Heart right ventricle (tissue), 16 donors: ENCODE results near the gene PIGA. TPM values are rescaled to one million over a fixed set of nuclear protein-coding genes. Genes with fewer than 3 reads are reported as not detected.

Experiments
- ATAC-seq, 8 donors: fragments of 200-7000 bp; cut with Tn5 transposase; one replicate each; pipeline ENCODE4 v1.9.1; 2020; ENCODE audit warnings: mild to moderate bottlenecking in 8 of 8, moderate library complexity in 8 of 8, moderate number of reproducible peaks in 1 of 8
- DNase-seq, 2 donors: peaks; one replicate each; pipeline ENCODE4 v3.0.0-alpha.2; 2020
- H3K27ac ChIP-seq, 10 donors: fragments of 200-600 bp; sonication (generic) in 2 of 10; one replicate each; pipeline versions ENCODE4 v1.5.0 to v1.8.0; 2020 to 2022; ENCODE audit warnings: mild to moderate bottlenecking in 3 of 10
- H3K27me3 ChIP-seq, 7 donors: fragments of 200-600 bp; one replicate each; pipeline ENCODE4 v1.8.0; 2021 to 2022; ENCODE audit warnings: mild to moderate bottlenecking in 2 of 7
- H3K36me3 ChIP-seq, 9 donors: fragments of 200-600 bp; sonication (generic) in 1 of 9; one replicate each; pipeline versions ENCODE4 v1.5.0 to v1.8.0; 2020 to 2022; ENCODE audit warnings: mild to moderate bottlenecking in 2 of 9
- H3K4me1 ChIP-seq, 9 donors: fragments of 200-600 bp; sonication (generic) in 1 of 9; one replicate each; pipeline versions ENCODE4 v1.5.0 to v1.8.0; 2020 to 2022; ENCODE audit warnings: mild to moderate bottlenecking in 4 of 9
- H3K4me3 ChIP-seq, 10 donors: fragments of 200-600 bp; sonication (generic) in 2 of 10; one replicate each; pipeline versions ENCODE4 v1.5.0 to v1.8.0; 2020 to 2022; ENCODE audit warnings: mild to moderate bottlenecking in 7 of 10, moderate library complexity in 2 of 10
- H3K9me3 ChIP-seq, 11 donors: fragments of 200-600 bp in 10 of 11; sonication (generic) in 2 of 11; one replicate each; pipeline versions ENCODE4 v1.5.0 to v1.8.0; 2013 to 2022; ENCODE audit warnings: mild to moderate bottlenecking in 2 of 11, control low read depth in 1 of 11, moderate library complexity in 1 of 11
- WGBS, 2 donors: extraction: QIAGEN DNeasy Blood & Tissue Kit; methylation state at CpG; one replicate each; pipeline ENCODE4 v1.1.7; 2013; ENCODE audit warnings: inconsistent platforms in 1 of 2; 5-methylcytosine and 5-hydroxymethylcytosine counted together
- intact Hi-C, 10 donors: fragments of 100-400 bp; cut with DNase I; formaldehyde crosslinking; loops; one replicate each; pipeline versions ENCODE4 v1.11.1 to v1.14.2; 2022
- long read RNA-seq, 3 donors: library from polyadenylated mRNA; unstranded; transcript quantifications; one replicate each; pipeline ENCODE4 v2.0.0, GENCODE V29; 2020 to 2021
- polyA plus RNA-seq, 2 donors: library from polyadenylated mRNA; stranded (reverse); fragments of 200-250 nt; gene quantifications; one replicate each; pipeline ENCODE4 v1.2.3, GENCODE V29; 2013
- total RNA-seq, 10 donors: library from RNA; stranded (reverse); fragmentation: NEBNext Ultra II Directional in 3 of 10; extraction: Animal tissue kit (Norgen Biotek cat#: 25700) in 3 of 10; gene quantifications; one replicate each; pipeline versions ENCODE4 v1.2.1 to v1.2.4, GENCODE V29; 2021 to 2023
- TF ChIP-seq, protein P1 (sequence below), 9 donors: fragments of 200-600 bp; sonication (generic) in 2 of 9; IDR thresholded peaks; one replicate each; pipeline versions ENCODE4 v1.5.0 to v1.8.0; 2021 to 2022; ENCODE audit warnings: antibody characterized with exemption in 9 of 9, mild to moderate bottlenecking in 5 of 9, moderate library complexity in 1 of 9
- donor health status: Arrhythmogenic right ventricular cardiomyopathy.
- donor health status: ischemic (EF 13 %, LVEDD 7.1; RV severe dilation, severe dysfunction).
- donor health status: healthy with polysubstance abuse.
- donor health status: DM: no; HTN: yes; CAD: no.
- donor health status: DM: no; HTN: no; CAD: no.
- donor health status: ischemic (EF 25% LVEDD 6.9; RV normal size, moderate dysfunction).
- donor health status: ischemic (EF 25% LVEDD 5.7; RV mildly dilated, moderate dysfunction).
- donor health status: healthy.
- donor health status: DM: yes; HTN: yes; CAD: no.
- donor health status: Ischemic cardiomyopathy.
- donor health status: ischemic (EF 35%, LVEDD 5.7; RV mildly dilated, moderate dysfunction).
- donor health status: nonischemic (EF 11% LVEDD 7.7; RV severe dilation, severe dysfunction).
- donor health status: DM: yes; HTN: yes; CAD: no.
- donor health status: PGD.
- donor health status: ischemic (EF 29% LVEDD 5.4; RV normal size, mild dysfunction).
- donor health status: nonischemic (EF 23%, LVEDD 6.1; RV moderate dilation, normal function).

PIGA gene
- total RNA-seq = 1 to 10 TPM; 3.1 to 7.3 (median 4.7) TPM
- polyA plus RNA-seq = 1 to 10 TPM; 5.9 to 6.9 TPM
- long read RNA-seq, donor 1, partial matches to known transcripts = 0 of 3 reads
- long read RNA-seq, donor 1, other reads (novel, unspliced or antisense) = 1 of 3 reads
- long read RNA-seq, donor 2, partial matches to known transcripts = 0 of 3 reads
- long read RNA-seq, donor 2, other reads (novel, unspliced or antisense) = 1 of 3 reads
- long read RNA-seq, donor 3, partial matches to known transcripts = 0 of 4 reads
- long read RNA-seq, donor 3, other reads (novel, unspliced or antisense) = 2 of 4 reads

DNA sequence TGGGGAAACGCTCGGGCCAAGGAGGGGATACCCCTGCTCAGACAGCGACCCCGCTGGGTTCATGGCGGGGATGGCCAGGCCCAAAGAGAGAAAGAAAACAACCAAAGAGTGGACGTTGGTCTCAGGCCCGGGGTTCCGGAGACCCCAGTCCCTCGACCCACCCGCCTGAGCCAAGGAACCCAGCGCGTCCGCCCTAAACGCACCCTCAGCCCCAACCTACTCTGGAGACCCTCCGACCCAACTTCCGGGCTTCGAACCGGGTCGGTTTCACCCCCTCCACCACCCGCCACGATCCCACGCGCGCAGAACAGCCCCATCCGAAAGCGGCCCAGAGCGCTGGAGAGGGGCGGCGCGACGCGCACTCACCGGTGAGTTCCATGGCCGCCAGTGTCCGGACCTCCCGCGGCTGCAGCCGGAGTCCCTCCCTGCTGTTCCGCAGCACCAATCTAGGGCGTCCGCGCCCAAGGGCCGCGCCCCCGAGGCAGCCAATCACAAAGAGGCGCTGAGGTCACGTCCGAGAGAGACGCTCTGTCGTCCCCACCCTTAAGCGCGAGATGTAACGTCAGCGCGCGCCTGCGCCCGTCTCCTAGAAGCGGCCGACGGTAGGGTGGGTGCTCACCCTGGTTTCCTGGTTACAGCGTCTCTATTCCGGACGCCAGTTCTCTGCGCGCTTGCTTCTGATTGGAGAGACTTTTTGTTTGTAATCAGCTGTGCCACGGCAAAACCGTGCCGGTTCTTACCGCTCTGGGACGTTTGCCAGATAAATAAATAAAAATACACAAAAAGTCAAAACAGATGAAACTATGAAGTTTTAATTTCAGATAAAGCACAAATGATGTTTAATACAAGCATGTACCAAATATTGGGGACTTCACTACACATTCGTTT lies at the start of gene PIGA:
TSS of gene PIGA (minus strand) at position 389 of the 888 bp plus-strand sequence. CDS start 3,593 bp downstream, outside the sequence.
- peaks cover 0 to 49% (median 0%) of the 10 kb centered on the region in 7 donors for H3K27me3 ChIP-seq
- H3K36me3 ChIP-seq = peaks cover 0 to 22% (median 0%) of the 10 kb centered on the region in 9 donors
- DNase-seq (peak; percentile 93 to 94), ATAC-seq (peak; percentile 98 to 100 (median 99))
- H3K4me1 ChIP-seq = peaks cover 0 to 20% (median 10%) of the 10 kb centered on the region in 9 donors
- peak within 1 kb of the TSS; percentile 46 to 88 (median 77) for H3K4me3 ChIP-seq
- TF ChIP-seq, protein P1, sequence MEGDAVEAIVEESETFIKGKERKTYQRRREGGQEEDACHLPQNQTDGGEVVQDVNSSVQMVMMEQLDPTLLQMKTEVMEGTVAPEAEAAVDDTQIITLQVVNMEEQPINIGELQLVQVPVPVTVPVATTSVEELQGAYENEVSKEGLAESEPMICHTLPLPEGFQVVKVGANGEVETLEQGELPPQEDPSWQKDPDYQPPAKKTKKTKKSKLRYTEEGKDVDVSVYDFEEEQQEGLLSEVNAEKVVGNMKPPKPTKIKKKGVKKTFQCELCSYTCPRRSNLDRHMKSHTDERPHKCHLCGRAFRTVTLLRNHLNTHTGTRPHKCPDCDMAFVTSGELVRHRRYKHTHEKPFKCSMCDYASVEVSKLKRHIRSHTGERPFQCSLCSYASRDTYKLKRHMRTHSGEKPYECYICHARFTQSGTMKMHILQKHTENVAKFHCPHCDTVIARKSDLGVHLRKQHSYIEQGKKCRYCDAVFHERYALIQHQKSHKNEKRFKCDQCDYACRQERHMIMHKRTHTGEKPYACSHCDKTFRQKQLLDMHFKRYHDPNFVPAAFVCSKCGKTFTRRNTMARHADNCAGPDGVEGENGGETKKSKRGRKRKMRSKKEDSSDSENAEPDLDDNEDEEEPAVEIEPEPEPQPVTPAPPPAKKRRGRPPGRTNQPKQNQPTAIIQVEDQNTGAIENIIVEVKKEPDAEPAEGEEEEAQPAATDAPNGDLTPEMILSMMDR (IDR thresholded peaks at IDR 0.05) = no peak
- peak within 1 kb of the TSS in 9 of 10 donors; percentile 81 to 93 (median 88) for H3K27ac ChIP-seq
- 0% methylated on average over 53 to 72 of the region's 72 CpGs for WGBS, 2 donors
- intact Hi-C loops = no loop called here
- peaks cover 0 to 11% (median 0%) of the 10 kb centered on the region in 11 donors for H3K9me3 ChIP-seq

GRCh38 chrX:15384304-15384703 lies 49.0 kb upstream of the PIGA start, which contains the start of gene VEGFD:
TSS of gene VEGFD (minus strand) at chrX:15384413. CDS start at chrX:15383946, 467 bp downstream.
- Histone ChIP-seq H3K36me3 (peaks cover 0 to 11% (median 0%) of the 10 kb centered on the region in 9 donors), H3K27ac (no peak within 1 kb of the TSS), H3K27me3 (peaks cover 0 to 57% (median 0%) of the 10 kb centered on the region in 7 donors), H3K4me3 (peak within 1 kb of the TSS in 2 of 10 donors; percentile 18 to 20), H3K4me1 (no peaks in the 10 kb centered on the region), H3K9me3 (no peaks in the 10 kb centered on the region)
- ATAC-seq = peak in 1 of 8 donors; percentile 51
- 31 to 41% methylated on average over 2 of the region's 2 CpGs for WGBS, 2 donors
- DNase-seq = no peak
- intact Hi-C loops = loop anchor here in 1 of 10 donors (10.0 kb wide), 1 partner anchor 80 kb away; no protein-coding TSS in a partner anchor
- TF ChIP-seq, protein P1 (IDR thresholded peaks at IDR 0.05) = no peak

DNA sequence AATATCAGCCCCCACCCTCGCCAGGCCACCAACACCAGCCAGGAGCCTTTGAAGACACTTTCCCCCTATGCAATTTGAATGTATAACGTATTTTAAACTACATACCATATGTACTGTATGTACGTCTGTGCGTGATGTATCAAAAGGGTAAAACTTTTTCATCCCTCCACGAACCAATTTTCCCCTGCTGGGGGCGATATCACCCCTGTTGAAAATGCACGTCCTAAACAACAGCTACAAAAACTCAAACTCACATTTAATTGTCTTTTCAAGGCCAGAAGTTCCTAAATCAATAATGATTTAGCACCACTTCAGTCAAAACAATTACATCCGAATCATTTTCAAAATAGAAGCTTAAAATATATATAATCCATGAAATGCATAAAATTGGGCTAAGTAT lies 47.5 kb upstream of the PIGA start:
- H3K27ac ChIP-seq = no peak overlapping the region
- H3K4me1 ChIP-seq = no peaks in the 10 kb centered on the region
- no peaks in the 10 kb centered on the region for H3K36me3 ChIP-seq
- intact Hi-C loops = loop anchor here in 1 of 10 donors (10.0 kb wide), 1 partner anchor 82 kb away; no protein-coding TSS in a partner anchor
- no peaks in the 10 kb centered on the region for H3K9me3 ChIP-seq
- TF ChIP-seq, protein P1 (IDR thresholded peaks at IDR 0.05) = peak in 5 of 9 donors; percentile 5 to 15 (median 11)
- peak overlapping the region in 2 of 10 donors; percentile 7 to 20 for H3K4me3 ChIP-seq
- DNase-seq = no peak
- WGBS, 2 donors = 84 to 88% methylated on average over 8 of the region's 8 CpGs
- no peak for ATAC-seq
- peaks cover 0 to 57% (median 0%) of the 10 kb centered on the region in 7 donors for H3K27me3 ChIP-seq

GRCh38 chrX:15376956-15377355 lies 41.6 kb upstream of the PIGA start:
- DNase-seq = no peak
- intact Hi-C loops = no loop called here

More at GRCh38 chrX:15376956-15377355, 41.6 kb upstream of the PIGA start:
- H3K27ac ChIP-seq = no peak overlapping the region
- peaks cover 0 to 29% (median 0%) of the 10 kb centered on the region in 7 donors for H3K27me3 ChIP-seq
- WGBS, 2 donors = 88 to 92% methylated on average over 1 of the region's 1 CpG
- no peak for ATAC-seq
- H3K36me3 ChIP-seq = no peaks in the 10 kb centered on the region
- H3K4me3 ChIP-seq = no peak overlapping the region
- H3K9me3 ChIP-seq = peaks cover 0 to 5% (median 0%) of the 10 kb centered on the region in 11 donors
- TF ChIP-seq, protein P1 (IDR thresholded peaks at IDR 0.05) = no peak
- no peaks in the 10 kb centered on the region for H3K4me1 ChIP-seq
